RWPE1 (cell line): ENCODE results near the gene SNRPB2.
A peak's percentile ranks its signal among the peaks of the same experiment; 100 is the strongest.

Experiments
- CTCF ChIA-PET: fragments of 350-600 bp; sonication (Branson Sonifier 250); formaldehyde crosslinking; extraction: SDS; loops from one replicate; lab custom pipeline; 2021; lab: Yijun Ruan, JAX
- POLR2A ChIA-PET: fragments of 400-600 bp; formaldehyde crosslinking; extraction: SDS; loops from one replicate; lab custom pipeline; 2020; ENCODE audit warnings: antibody characterized with exemption; ENCODE audit not compliant: low non-redundant PET; lab: Yijun Ruan, JAX
- DNase-seq: peaks from one replicate; pipeline ENCODE4 v3.0.0; 2012; ENCODE audit warnings: low spot score
- H3K27ac ChIP-seq: fragments of 450-650 bp; 2 replicates; pipeline ENCODE4 v1.5.1; 2017
- TF ChIP-seq, protein P1 (sequence below): fragments of 450-650 bp; conservative IDR thresholded peaks from 2 replicates; pipeline ENCODE4 v1.5.1; 2017; ENCODE audit warnings: low read depth, mild to moderate bottlenecking

The SNRPB2 gene

DNA sequence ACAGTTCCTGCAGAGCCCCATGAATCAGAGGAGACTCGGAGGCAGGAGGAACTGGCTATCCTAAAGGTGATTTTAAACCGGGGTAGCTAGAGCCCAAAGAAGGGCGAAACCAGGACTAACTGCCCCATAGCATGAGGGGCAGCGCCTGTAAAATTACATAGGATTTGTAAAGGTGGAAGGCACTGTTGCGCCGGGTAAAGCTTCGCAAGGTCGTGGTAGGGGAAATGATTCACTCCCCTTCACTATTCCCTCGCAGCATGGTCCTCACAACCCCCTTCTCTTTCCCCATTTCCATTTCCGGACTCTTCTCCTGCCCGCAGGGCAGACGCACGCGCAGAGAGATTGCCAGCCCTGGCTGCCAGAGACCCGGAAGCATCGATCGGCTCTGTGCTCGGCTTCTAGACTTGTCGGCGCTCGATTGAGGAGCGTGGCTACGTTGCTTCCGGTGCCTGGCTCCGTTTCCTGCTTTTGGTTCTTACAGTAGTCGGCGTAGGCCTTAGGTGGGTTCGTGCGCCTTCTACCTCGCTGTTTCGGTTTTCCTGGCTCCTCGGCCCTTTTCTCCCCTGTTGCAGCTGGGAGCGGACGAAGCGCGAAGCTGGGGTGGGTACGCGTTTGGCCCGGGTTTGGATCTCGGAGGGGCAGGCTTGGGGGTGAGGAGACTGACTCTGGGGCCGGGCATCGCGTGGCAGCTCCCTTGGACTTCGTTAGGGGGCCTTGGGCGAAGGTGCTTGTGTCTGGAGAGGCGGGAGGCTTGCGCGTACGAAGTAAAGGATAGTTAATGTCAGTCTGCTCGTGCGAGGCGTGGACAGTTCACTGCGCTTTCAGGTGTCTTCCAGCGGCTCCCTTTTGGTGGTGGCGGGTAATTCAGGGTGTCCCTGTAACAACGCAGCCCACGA, at the start of gene SNRPB2:
SNRPB2 (plus strand) TSS at position 462 of the 896 bp plus-strand sequence. CDS start 1,677 bp downstream, outside the sequence.
- TF ChIP-seq, protein P1, sequence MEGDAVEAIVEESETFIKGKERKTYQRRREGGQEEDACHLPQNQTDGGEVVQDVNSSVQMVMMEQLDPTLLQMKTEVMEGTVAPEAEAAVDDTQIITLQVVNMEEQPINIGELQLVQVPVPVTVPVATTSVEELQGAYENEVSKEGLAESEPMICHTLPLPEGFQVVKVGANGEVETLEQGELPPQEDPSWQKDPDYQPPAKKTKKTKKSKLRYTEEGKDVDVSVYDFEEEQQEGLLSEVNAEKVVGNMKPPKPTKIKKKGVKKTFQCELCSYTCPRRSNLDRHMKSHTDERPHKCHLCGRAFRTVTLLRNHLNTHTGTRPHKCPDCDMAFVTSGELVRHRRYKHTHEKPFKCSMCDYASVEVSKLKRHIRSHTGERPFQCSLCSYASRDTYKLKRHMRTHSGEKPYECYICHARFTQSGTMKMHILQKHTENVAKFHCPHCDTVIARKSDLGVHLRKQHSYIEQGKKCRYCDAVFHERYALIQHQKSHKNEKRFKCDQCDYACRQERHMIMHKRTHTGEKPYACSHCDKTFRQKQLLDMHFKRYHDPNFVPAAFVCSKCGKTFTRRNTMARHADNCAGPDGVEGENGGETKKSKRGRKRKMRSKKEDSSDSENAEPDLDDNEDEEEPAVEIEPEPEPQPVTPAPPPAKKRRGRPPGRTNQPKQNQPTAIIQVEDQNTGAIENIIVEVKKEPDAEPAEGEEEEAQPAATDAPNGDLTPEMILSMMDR: no peak
- POLR2A ChIA-PET: interaction anchor here (1.1 kb wide), 1 partner anchor 11 kb away, joined by 3 read pairs; no protein-coding TSS in a partner anchor
- CTCF ChIA-PET: no interaction called here
- DNase-seq: peak; percentile 96
- peak within 1 kb of the TSS; percentile 70 for H3K27ac ChIP-seq

DNA sequence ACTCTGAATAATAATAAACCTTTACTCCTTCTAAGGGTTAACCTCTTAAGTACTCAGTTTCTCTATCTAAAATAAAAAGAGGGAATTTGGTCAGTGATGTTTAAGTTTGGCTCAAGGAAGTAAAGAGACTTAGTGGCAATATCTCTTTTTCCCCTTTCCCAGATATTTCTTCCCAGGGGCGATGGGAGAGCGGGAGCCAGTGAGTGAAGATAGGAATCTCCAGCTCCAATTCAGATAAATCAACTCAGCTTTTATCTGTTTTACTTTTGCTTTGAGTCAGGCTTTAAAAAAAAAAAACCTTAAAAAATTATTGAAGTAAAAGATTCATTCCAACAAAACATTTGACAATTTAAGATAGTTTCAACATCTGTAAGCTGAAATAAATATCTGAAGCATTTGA, 45.4 kb upstream of the SNRPB2 start:
- no peak for DNase-seq
- ChIA-PET CTCF (no interaction called here), POLR2A (no interaction called here)
- H3K27ac ChIP-seq: no peak overlapping the region
- TF ChIP-seq, protein P1: no peak

DNA sequence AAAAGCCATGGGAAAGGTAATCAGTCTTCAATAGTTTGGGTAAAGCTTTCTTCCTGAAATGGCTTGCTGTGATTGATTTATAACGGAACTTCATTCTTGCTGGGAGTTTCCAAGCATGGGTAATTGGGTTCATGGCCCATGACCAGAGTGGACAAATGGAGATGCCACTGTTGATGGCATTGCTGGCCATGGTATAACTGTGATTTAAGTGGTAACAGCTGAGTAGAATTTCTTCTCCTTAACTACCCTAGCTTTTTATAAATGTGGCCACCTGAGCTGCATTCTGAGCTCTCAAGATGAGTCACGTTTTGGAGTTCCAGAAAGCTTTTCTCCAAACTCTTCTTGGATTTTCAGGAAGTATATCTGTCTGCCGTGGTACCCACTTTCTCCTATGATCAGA, 39.9 kb upstream of the SNRPB2 start:
- TF ChIP-seq, protein P1: no peak
- H3K27ac ChIP-seq: no peak overlapping the region
- POLR2A ChIA-PET: no interaction called here
- no peak for DNase-seq
- CTCF ChIA-PET: interaction anchor here (0.6 kb wide), 1 partner anchor 1120 kb away, joined by 3 read pairs; no protein-coding TSS in a partner anchor

DNA sequence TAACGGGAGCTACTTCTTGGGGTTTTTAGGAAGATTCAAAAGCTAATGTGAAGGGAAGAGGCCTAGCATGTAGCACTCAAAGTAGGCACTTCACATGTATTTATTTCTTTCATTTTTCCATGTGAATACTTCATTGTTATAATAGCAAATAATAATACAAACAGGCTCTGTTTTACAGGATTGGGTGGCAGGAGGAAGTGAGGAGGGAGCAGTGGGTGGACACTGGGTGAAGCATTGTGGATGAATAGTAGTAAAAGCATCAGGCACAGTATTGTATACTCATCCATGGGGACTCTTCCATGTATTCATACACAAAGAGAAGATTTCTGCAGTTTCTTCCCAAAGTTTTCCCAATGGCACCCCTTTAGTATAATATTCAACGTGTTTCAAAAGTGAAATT, 38.4 kb upstream of the SNRPB2 start:
- no peak overlapping the region for H3K27ac ChIP-seq
- DNase-seq: no peak
- CTCF ChIA-PET: no interaction called here
- POLR2A ChIA-PET: no interaction called here
- TF ChIP-seq, protein P1: no peak

DNA sequence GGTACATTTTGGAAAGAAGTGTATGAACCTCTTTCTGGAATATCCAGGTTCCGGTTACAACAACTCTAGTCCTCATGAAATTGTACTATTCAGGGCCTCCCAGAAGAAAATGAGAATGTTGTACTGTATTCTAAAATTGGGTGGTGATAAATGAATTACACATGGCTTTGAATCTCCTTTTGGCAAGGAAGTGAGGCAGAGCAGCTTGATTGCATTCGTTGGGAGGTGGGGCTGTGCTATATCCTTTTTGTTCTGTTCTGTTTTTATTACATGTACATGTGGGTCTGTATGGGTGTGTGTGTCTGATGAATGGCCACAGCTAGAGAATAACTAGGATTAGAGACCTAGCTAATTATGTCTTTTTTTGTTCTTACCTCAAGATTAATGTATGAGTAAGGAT, 37.8 kb upstream of the SNRPB2 start:
- ChIA-PET CTCF (no interaction called here), POLR2A (no interaction called here)
- TF ChIP-seq, protein P1: no peak
- H3K27ac ChIP-seq: no peak overlapping the region
- no peak for DNase-seq

DNA sequence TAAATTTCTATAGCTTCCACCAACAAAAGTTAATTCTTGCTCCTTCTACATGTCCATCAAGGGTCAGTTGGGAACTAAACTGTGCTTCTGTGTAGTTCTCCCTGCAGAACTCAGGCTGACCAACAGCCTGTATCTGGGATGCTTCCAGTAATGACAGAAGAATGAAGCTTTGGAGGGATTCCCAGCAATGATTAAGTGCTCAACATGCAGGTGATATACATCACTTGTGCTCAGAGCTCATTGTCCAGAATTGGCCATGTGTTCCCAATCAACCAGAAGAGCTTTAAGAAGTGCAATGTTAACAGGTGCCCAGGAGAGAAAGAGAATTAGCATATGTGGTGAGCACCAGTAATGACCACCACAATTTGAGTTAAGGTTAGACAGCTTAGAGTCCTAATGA, 37.4 kb upstream of the SNRPB2 start:
- DNase-seq: no peak
- ChIA-PET POLR2A (no interaction called here), CTCF (no interaction called here)
- H3K27ac ChIP-seq: no peak overlapping the region
- TF ChIP-seq, protein P1: no peak
